Cortex of kidney (tissue), 1 donor: ENCODE data around the gene ARMCX5.

Experiments used
- DNase-seq: peaks from one replicate; lab custom pipeline; 2025; lab: John Stamatoyannopoulos, UW

ARMCX5 gene

GRCh38 chrX:102599084-102599950, at the start of gene ARMCX5:
Gene ARMCX5 (plus strand): TSS chrX:102599515. CDS start chrX:102602142, 2,627 bp downstream.
- DNase-seq = peak; percentile 2

GRCh38 chrX:102558607-102559006, 40.7 kb upstream of the ARMCX5 start:
- DNase-seq = no peak

- no peak for DNase-seq
These were observed 38.8 kb upstream of the ARMCX5 start for GRCh38 chrX:102560423-102561068.

- no peak for DNase-seq
These were observed 18.4 kb upstream of the ARMCX5 start for GRCh38 chrX:102580891-102581290.

- no peak for DNase-seq
These were observed 5.9 kb upstream of the ARMCX5 start for GRCh38 chrX:102593367-102593766.

GRCh38 chrX:102599951-102600579, 750 bp downstream of the ARMCX5 start:
- no peak for DNase-seq

- DNase-seq = no peak
These were observed 5.0 kb downstream of the ARMCX5 start for GRCh38 chrX:102604327-102604726.

GRCh38 chrX:102606115-102606514, 6.8 kb downstream of the ARMCX5 start:
- DNase-seq = no peak

- no peak for DNase-seq
These were observed 11.6 kb downstream of the ARMCX5 start for GRCh38 chrX:102610905-102611304.

GRCh38 chrX:102624105-102624504, 24.8 kb downstream of the ARMCX5 start:
- DNase-seq = no peak

GRCh38 chrX:102627640-102628039, 28.3 kb downstream of the ARMCX5 start:
- no peak for DNase-seq

- no peak for DNase-seq
These were observed 38.2 kb downstream of the ARMCX5 start for GRCh38 chrX:102637561-102637960.

GRCh38 chrX:102650903-102651241, 51.6 kb downstream of the ARMCX5 start:
- DNase-seq = no peak

GRCh38 chrX:102651242-102652011, 52.1 kb downstream of the ARMCX5 start, which contains the start of gene GPRASP1:
Gene GPRASP1 (plus strand): TSS chrX:102651483. CDS start chrX:102653914, 2,431 bp downstream.
- no peak for DNase-seq

GRCh38 chrX:102652031-102652688, 52.8 kb downstream of the ARMCX5 start:
- DNase-seq = no peak
